ENCODE measurements around the gene EFS.
"Not testable (repeated sequence)": the region's sequence is repeated elsewhere in the genome, so short reads cannot be mapped to it uniquely, and the experiment has no call there.

Gene EFS

GRCh38 chr14:23365036-23365731 is at the start of gene EFS:
EFS (minus strand) TSS chr14:23365172; CDS start chr14:23365025, 147 bp downstream.
- no peak for DNase-seq

- no peak for DNase-seq
Observed at GRCh38 chr14:23414254-23414653, 49.3 kb upstream of the EFS start.

GRCh38 chr14:23413681-23414080 is 48.7 kb upstream of the EFS start:
- no peak for DNase-seq

GRCh38 chr14:23411563-23412525 is 46.9 kb upstream of the EFS start:
- DNase-seq, result no peak

- no peak for DNase-seq
Observed at GRCh38 chr14:23409966-23410635, 45.1 kb upstream of the EFS start.

- no peak for DNase-seq
Observed at GRCh38 chr14:23409475-23409874, 44.5 kb upstream of the EFS start.

GRCh38 chr14:23408307-23408630 is 43.3 kb upstream of the EFS start:
- DNase-seq, result no peak

GRCh38 chr14:23407516-23408306 is 42.7 kb upstream of the EFS start, which contains the start of gene MYH6:
MYH6 (minus strand) TSS chr14:23408273; CDS start chr14:23407223, 1,050 bp downstream.
- no peak for DNase-seq

GRCh38 chr14:23406725-23407355 is 41.9 kb upstream of the EFS start:
- no peak for DNase-seq

GRCh38 chr14:23406244-23406643 is 41.3 kb upstream of the EFS start:
- DNase-seq, result peak; percentile 27

- DNase-seq, result no peak
Observed at GRCh38 chr14:23405516-23406025, 40.6 kb upstream of the EFS start.

GRCh38 chr14:23405096-23405495 is 40.1 kb upstream of the EFS start:
- no peak for DNase-seq

GRCh38 chr14:23404331-23404900 is 39.4 kb upstream of the EFS start:
- DNase-seq, result no peak

GRCh38 chr14:23403908-23404307 is 38.9 kb upstream of the EFS start:
- no peak for DNase-seq

GRCh38 chr14:23403139-23403438 is 38.1 kb upstream of the EFS start:
- no peak for DNase-seq

GRCh38 chr14:23402296-23403138 is 37.5 kb upstream of the EFS start:
- DNase-seq, result no peak

- DNase-seq, result no peak
Observed at GRCh38 chr14:23401291-23401690, 36.3 kb upstream of the EFS start.

GRCh38 chr14:23400496-23401149 is 35.7 kb upstream of the EFS start:
- DNase-seq, result not testable (repeated sequence)

- no peak for DNase-seq
Observed at GRCh38 chr14:23399591-23399990, 34.6 kb upstream of the EFS start.

GRCh38 chr14:23399136-23399535 is 34.2 kb upstream of the EFS start:
- DNase-seq, result no peak

Data from DMS153 (cell line).